Measurements from ENCODE around the gene UEVLD.

Gene UEVLD

DNA sequence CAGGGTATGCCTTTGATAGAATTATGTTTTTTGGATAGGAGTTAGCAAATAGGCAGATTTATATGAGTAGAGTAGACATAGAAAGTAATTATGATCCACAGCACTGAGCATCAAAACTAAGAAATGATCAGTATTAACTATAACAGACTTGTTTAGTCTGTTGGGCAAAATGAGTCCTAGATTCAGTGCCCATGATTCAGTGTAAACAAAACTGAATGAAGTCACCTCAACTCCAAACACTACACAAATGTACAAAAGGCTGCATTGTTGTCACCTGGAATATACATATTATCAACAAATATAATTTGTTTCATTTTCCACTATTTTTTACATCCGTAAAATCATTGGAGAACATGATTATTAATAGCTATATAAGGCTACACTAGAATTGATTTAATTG lies 6.7 kb downstream of the UEVLD start:
- DNase-seq (ENCODE audit: low spot score): no peak

DNA sequence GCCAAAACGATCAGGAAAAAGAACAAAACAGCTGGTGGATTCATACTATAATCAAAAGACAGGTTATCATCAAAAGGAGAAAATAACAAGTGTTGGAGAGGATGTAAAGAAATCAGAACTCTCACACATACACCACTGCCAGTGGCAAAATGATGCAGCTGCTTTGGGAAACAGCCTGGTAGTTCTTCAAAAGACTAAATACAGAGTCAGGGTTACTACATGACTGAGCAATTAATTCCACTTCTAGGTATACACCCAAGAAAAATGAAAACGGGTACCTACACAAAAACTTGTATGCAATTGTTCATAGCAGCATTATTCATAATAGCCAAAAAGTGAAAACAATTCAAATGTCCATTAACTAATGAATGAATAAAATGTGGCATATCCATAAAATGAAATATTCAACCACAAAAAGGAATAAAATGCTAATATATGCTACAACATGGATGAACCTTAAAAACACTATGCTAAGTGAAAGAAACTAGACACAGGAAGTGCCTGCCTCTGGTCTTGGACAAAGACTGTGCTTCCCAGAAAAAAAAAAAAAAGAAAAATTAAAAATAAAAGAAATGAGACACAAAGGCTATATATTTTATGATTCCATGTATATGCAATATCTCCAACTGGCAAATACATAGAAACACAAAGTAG lies 8.3 kb downstream of the UEVLD start:
- no peak for DNase-seq (ENCODE audit: low spot score)

DNA sequence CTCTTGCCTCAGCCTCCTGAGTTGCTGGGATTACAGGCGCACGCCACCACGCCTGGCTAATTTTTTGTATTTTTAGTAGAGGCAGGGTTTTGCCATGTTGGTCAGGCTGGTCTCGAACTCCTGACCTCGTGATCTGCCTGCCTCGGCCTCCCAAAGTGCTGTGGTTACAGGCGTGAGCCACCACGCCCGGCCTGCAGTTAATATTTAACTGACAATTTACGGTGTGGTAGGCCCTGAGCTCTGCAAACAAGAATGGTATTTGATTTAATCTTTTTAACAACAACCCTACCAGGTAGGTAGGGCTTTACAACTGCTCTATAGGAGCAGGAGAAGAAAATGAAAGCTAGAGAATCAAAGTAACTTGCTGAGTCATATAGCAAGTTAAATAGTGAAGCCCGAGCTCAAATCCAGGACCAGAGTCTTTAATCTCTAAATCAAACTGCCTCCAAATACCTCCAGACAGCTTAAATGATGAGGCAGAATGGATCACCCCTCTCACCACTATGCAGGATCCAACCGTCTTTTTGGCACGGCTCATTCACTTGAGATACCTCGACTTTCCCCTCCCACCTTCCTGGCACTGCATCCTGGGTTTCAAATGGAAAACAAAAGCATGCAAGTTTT lies 9.4 kb downstream of the UEVLD start:
- no peak for DNase-seq (ENCODE audit: low spot score)

DNA sequence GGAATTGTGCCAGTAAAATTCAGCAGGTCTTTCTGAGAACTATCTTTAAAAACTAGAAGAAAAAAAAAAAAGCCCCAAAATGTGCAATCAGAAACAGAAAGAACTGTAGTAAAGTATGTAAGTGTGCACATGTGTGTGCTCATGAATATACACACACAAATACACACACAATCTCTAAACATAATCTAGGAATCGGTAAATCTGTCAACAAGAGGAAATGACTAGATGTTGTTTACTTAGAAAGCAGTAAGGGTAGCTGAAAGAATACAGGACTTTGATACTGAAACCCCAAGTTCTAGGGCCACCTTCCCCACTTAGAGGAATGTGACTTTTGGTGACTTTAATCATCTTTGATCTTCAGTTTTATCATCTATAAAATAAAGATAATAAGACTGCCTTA lies 13.2 kb downstream of the UEVLD start:
- no peak for DNase-seq (ENCODE audit: low spot score)

DNA sequence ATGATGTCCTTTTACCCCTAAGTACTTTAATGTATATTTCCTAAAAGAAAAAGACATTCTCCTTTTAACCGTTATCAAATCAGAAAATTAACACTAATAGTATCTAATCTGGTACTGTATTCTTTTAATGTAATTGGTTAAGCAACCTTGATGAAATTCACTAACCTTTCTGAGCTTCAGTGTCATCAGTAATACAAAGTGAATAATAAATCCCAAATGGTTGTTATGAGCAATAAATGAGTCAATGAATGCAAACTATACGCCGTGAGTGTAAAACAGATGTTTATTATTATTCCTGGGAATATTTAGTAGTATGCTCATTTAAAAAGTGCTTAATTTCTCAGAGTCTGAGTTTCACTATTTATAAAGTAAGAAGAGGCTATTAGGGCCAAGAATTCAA lies 21.5 kb downstream of the UEVLD start:
- DNase-seq (ENCODE audit: low spot score): no peak

DNA sequence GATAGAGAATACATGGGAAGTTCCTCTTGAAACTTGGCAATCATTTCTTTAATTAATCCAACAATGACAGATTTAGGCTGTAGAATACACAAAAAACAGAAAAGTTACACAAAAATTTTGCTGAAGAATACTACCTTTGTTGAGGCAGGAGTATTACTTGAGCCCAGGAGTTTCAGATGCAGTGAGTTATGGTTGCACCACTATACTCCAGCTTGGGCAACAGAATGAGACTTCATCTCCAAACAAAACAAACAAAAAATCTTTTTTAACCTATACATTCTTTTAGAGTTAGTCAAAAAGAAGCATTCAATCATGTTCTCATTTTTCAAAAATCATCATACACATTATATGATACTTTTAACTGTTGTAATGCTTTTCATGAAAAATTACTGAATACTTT lies 22.1 kb downstream of the UEVLD start:
- DNase-seq (ENCODE audit: low spot score): no peak

DNA sequence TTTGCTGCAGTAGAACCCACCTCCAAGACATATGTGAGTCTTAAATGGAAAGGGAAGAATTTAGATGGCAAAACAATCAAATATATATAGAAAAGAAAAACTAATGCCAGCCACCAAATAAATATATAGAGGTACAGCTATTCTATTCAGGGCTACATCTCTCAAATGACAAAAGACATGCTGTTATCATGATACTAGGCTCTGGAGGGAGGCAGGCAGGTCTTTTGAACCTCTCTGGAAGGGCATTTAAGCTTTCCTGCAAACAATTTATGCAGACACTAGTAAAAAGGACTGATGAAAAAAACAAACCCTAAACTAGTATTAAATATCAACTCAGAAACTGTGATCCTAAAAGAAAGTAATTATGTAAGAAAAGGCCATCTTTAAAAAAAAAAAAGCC lies 24.4 kb downstream of the UEVLD start:
- no peak for DNase-seq (ENCODE audit: low spot score)

DNA sequence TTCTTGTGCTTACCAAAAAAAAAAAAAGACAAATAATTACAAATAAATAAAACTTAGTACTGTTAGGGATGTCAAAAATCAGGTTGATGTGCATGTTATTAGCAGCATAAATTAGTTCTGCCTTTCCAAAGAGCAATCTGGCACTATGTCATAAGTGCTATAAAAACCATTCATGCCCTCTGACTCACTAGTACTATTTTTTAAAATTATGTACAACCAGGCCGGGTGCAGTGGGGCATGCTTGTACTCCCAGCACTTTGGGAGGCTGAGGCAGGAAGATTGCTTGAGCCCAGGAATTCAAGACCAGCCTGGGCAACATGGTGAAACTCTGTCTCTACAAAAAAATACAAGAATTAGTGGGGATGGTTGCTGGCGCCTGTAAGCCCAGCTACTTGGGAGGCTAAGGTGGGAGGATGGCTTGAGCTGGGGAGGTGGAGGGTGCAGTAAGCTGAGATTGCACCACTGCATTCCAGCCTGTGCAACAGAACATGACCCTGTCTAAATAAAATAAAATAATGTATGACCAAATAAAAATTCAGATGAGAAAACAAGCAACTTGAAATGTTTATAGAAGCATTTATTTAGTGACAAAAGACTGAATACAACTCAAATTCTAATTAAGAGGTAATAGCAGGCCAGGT lies 25.3 kb downstream of the UEVLD start:
- DNase-seq (ENCODE audit: low spot score): no peak

DNA sequence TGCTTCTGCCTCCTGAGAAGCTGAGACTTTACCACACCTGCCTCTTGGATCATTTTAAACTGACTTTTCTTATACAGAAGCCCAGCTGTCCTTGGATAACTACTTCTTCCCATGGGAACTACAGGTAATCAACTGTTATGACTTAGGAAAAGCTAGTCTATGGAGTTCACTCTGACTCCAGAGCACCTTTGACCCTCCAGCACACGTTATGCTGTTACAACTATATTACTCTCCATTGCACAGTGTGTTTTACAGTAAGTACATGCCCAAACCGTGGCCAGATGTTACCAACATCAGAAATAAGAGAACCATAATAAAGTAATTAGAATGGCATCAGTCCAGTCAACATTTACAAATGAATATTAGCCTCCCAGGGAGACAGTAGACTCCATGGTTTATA lies 40.5 kb downstream of the UEVLD start:
- no peak for DNase-seq (ENCODE audit: low spot score)

DNA sequence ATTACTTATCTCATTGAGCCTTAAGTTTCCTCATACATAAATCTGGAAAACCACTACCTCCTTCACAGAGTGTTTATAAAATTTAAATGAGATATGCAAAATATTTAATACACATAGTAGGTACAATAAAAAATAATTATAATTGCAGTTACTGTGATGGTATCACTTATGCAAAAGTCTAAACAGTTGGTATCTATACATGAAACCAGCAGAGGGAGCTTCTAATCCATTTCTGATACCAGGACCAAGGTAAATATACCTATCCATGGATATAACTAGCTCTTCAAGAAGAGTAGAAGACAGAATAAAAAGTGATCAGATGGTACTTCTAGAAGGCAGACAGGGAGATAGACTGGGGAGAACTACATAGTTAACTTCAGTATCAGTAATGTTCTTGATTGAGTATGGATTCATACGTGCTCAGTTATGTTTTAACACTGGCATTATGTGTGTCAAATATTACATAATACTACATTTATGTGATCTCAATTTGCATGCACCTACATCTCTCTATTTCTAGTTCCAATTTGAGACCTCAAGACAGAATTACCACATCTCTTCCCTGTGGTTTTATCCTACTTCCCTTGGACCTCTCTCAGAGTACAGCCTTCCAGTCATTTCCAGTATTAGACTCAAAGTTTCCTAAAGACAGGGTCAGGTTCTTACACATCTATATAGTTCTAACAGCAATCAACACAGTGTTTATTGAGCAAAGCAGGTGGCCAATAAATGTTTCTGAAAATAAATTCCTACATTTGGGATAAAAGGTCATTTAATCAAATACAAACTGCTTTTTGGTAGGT lies 48.1 kb downstream of the UEVLD start:
- peak; percentile 46 for DNase-seq (ENCODE audit: low spot score)

DNA sequence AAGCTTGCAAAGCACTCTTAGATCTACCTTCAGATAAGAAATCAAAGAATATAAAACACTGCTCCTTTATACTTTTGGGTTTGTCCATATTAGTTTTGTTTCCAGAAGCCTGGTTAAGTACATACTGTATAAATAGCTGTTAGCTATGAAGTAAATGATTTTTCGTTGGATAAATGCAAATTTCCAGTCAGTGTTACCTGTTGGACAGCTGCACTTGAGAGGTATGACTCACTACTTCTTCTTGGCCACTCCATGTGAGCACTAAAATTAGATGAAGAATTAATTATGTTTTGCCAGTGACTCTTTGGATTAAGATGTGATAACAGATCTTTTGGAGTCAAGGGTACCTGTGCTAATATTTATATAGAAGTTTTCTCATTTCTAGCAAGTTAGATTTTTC lies 52.3 kb downstream of the UEVLD start:
- no peak for DNase-seq (ENCODE audit: low spot score)

DNA sequence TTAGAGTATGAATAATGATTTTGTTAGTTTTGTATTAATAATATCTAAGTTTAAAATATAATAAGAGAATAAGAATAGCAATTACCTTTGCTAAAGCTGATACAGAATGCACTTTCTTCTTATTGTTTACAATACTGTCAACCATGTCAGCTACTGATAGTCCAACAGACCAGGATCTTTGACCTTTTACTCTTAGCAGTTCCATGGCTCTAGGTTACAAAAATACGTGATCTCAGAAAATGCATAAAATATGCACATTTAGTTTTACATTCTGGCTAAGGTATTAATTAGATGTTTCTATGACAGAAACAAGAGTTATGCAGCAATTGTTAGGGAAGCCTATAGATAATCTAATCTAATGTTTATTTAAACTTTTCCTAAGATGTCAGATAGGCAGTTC lies 54.3 kb downstream of the UEVLD start:
- DNase-seq (ENCODE audit: low spot score): no peak

DNA sequence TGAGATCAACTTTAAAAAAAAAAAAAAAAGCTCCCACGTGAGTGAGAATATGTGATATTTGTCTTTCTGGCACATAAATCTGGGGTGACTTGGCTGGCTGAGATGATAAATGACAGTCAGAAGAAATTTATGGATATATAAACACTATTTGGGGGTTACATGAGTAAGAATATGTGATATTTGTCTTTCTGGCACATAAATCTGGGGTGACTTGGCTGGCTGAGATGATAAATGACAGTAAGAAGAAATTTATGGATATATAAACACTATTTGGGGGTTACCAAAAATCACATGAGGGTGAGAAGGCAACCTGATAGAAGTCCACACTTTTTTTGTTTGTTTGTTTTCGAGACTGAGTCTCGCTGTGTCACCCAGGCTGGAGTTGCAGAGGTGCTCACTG lies 55.2 kb downstream of the UEVLD start:
- no peak for DNase-seq (ENCODE audit: low spot score)

DNA sequence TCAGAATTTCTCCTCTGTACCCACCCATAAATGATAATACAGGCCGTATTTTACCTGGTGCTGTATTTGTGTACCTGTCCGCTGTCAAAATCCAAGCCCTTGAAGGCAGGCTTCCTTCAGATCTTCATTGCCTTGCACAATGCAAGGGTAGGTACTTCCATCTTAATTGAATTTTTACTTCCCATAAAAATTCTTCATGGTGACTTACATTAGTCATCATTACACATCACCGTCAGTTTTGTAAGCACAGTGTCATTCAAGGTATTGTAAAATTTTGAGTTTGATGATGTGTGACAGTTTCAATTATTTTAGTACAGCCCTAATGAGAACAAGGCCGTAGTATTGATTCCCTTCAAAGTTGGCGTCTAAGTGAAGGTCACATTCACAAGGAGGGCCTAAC lies 61.0 kb downstream of the UEVLD start:
- peak; percentile 93 for DNase-seq (ENCODE audit: low spot score)

DNA sequence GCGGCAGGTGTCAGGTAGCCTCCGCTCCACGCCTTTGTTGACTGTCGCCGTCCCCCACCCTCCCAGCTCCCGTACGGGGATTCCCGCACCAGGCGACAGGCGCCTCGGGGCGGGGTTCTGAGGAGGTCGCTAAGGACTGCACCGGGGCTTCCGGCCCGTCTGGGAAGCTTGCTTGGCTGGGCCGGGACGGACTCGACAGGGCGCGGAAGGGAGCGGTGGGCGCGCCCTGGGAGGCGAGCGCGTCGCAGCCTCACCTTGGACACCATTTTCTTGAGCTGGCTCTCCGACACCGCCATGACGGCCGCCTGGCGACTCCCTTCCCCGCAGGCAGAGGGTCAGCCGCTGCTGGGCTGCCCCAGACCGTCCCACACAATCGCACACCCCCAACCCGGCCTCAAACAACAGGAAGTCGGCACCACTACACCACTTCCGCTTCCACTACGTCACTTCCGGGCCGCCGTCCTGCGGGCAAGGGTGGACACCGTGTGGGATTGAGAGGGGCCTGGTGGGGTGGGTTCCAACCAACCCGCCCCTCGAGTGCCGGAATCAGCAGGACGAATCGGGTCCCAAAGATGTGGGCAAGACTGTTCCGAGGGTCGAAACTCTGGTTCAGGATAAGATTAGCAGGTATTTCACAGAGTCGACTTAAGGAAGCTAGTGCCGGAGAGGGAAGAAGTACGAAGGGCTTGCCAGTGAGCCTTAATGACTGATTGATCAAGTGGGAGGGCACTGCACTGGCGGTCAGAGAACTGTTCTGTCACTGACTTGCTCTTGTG lies 61.8 kb downstream of the UEVLD start, which contains the start of gene TSG101:
Gene TSG101 (minus strand): TSS at position 422 of the 776 bp plus-strand sequence. CDS start 126 bp downstream, at position 296.
- DNase-seq (ENCODE audit: low spot score): peak; percentile 93

DNA sequence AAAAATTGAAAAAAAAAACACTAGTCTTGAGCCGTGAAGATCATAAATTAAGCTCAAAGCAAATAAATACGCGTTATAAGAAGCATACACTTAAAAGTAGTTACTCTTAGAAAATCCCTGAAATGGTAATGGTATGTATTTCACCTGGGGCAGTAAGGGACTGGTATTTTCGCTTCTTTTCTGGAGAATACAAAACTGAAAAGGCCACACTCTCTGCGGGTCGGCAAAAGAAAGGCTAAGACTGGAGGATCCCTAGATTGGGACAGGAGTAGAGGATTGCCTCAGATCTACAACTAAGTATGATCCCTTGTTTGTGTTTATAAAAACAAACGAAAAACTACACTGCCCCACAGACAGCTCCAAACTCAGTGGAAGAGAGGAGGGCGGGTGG lies 62.4 kb downstream of the UEVLD start:
- no peak for DNase-seq (ENCODE audit: low spot score)

DNA sequence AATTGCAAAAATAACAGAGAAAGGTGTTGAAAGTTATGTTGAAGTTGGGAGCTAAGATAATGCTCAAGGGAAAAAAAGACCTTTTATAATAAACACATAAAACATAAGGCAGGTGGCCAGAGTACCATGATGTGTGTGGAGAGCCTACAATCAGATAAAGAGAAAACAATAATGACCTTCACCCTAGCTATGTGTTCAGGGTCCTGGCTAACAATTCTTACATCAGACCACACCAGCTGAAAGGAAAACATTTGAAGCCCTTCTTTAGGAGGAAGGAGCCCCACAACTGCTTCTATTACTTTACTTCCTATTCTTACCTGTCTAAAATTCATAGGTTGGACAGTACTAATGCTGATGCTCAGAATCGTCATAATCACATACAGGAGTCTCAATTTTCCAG lies 64.3 kb downstream of the UEVLD start:
- DNase-seq (ENCODE audit: low spot score): no peak

DNA sequence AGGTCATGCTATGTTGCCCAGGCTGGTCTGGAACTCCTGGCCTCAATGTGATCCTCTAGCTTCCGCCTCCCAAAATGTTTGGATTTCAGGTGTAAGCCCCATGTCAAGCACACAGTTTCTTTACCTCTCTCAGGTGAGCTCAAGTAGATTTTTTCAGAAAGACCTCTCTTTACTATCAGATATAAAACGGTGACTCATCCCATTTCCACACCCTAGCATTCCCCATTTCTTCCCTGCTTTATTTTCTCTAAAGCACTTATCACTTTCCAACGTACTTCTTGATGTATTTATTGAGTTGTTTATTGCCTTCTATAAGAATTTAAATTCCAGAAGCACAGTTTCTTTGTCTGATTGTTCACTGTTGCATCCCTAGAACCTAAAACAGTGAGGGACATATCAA lies 65.5 kb downstream of the UEVLD start:
- DNase-seq (ENCODE audit: low spot score): no peak

DNA sequence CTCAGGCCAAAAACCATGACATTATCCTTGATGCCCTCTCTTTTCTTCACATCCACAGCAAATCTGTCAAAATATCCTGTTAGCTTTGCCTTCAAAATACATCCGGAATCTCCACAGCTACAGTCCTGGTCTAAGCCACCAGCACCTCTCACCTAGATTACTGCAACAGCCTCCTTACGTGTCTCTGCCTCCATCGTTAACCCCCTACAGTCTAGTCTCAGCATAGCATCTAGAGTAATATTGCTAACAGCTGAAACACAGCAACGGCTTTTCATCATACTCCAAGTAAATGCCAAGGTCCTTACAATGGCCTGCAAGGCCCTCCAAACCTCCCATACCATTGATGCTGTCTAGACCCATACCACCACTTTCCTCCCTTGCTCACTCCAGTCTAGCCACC lies 66.1 kb downstream of the UEVLD start:
- peak; percentile 25 for DNase-seq (ENCODE audit: low spot score)

DNA sequence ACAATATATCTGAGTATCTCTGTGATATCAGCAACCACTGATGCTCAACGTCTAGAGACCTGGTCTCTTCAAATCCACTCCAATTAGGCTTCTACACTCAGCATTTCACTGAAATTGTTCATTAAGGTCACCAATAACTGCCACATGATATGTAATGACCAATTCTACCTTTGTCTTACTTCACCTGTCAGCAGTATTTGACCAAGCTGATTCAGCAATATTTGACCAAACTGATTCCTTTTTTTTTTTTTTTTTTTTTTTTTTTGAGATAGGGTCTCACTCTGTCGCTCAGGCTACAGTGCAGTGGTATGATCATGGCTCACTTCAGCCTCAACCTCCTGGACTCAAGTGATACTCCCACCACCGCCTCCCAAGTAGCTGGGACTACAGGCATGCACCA lies 67.4 kb downstream of the UEVLD start:
- DNase-seq (ENCODE audit: low spot score): no peak

DNA sequence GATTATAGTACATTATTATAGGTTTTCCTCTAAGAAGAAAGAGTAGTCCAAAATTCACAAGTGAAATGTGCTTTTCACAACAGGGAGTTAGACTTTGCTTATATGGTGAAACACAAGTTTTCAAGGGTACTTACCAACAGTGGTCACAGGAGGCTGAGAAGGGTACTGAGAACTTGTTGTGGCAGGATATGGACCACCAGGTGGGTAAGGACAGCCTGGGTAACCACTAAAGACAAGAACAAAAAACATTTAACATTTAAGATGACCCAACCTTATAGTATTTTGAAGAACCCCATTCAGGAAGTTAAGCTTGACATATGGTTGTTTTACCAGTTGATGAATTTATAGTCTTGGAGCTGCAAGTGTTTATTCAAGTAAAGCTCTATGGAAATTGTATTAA lies 86.2 kb downstream of the UEVLD start:
- no peak for DNase-seq (ENCODE audit: low spot score)

DNA sequence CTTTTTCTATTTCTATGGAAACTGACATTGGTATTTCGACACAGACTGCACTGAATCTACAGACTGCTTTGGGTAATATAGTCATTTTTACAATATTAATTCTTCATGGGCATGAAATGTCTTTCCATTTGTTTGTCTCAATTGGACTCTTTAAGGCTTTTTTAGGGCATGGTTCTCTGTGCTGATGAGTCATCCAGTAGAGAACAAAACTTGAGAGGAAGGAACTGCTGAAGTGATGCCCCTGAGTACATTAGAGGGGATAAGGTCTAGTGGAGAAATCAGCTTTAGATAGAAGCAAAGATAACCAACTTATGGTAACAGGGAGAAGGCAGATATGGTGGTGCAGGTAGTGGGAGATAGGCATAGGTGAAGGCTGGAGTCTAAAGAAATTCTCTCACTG lies 86.9 kb downstream of the UEVLD start:
- no peak for DNase-seq (ENCODE audit: low spot score)
